ENCODE measurements around the gene TNFRSF8.

Gene TNFRSF8

GRCh38 chr1:12163210-12163609, 100.1 kb downstream of the TNFRSF8 start:
- H3K4me3 Mint-ChIP-seq, result peak overlapping the region; percentile 7
- H3K27ac Mint-ChIP-seq, result peak overlapping the region; percentile 94
- H3K36me3 Mint-ChIP-seq (ENCODE audit: low read depth), result peaks cover 13% of the 10 kb centered on the region
- peaks cover 69% of the 10 kb centered on the region for H3K4me1 Mint-ChIP-seq (ENCODE audit: low read depth)
- H3K27me3 Mint-ChIP-seq (ENCODE audit: low read depth), result no peaks in the 10 kb centered on the region
- no peaks in the 10 kb centered on the region for H3K9me3 Mint-ChIP-seq

- Mint-ChIP-seq H3K4me3 (no peak overlapping the region), H3K4me1 (ENCODE audit: low read depth) (peaks cover 69% of the 10 kb centered on the region), H3K27ac (peak overlapping the region; percentile 94), H3K27me3 (ENCODE audit: low read depth) (no peaks in the 10 kb centered on the region), H3K36me3 (ENCODE audit: low read depth) (peaks cover 17% of the 10 kb centered on the region), H3K9me3 (no peaks in the 10 kb centered on the region)
Measured at GRCh38 chr1:12164210-12164609, 101.1 kb downstream of the TNFRSF8 start.

- peaks cover 74% of the 10 kb centered on the region for H3K4me1 Mint-ChIP-seq (ENCODE audit: low read depth)
- no peak overlapping the region for H3K4me3 Mint-ChIP-seq
- H3K27ac Mint-ChIP-seq, result no peak overlapping the region
Measured at GRCh38 chr1:12165342-12165741, 102.2 kb downstream of the TNFRSF8 start.

GRCh38 chr1:12166834-12167492, 103.9 kb downstream of the TNFRSF8 start, which contains the start of gene TNFRSF1B:
Gene TNFRSF1B, plus strand, starts transcription at chr1:12166991. Its CDS starts 101 bp downstream, at chr1:12167092.
- Mint-ChIP-seq H3K27ac (peak within 1 kb of the TSS; percentile 98), H3K4me1 (ENCODE audit: low read depth) (peaks cover 71% of the 10 kb centered on the region), H3K36me3 (ENCODE audit: low read depth) (peaks cover 35% of the 10 kb centered on the region), H3K4me3 (peak within 1 kb of the TSS; percentile 100), H3K9me3 (no peaks in the 10 kb centered on the region), H3K27me3 (ENCODE audit: low read depth) (no peaks in the 10 kb centered on the region)

More at GRCh38 chr1:12165342-12165741, 102.2 kb downstream of the TNFRSF8 start:
- Mint-ChIP-seq H3K27me3 (ENCODE audit: low read depth) (no peaks in the 10 kb centered on the region), H3K36me3 (ENCODE audit: low read depth) (peaks cover 25% of the 10 kb centered on the region), H3K9me3 (no peaks in the 10 kb centered on the region)

GRCh38 chr1:12167493-12168429, 104.7 kb downstream of the TNFRSF8 start:
- Mint-ChIP-seq H3K4me1 (ENCODE audit: low read depth) (peaks cover 71% of the 10 kb centered on the region), H3K9me3 (no peaks in the 10 kb centered on the region), H3K36me3 (ENCODE audit: low read depth) (peaks cover 42% of the 10 kb centered on the region), H3K27ac (peak overlapping the region; percentile 98), H3K27me3 (ENCODE audit: low read depth) (no peaks in the 10 kb centered on the region), H3K4me3 (peak overlapping the region; percentile 100)

- peaks cover 70% of the 10 kb centered on the region for H3K4me1 Mint-ChIP-seq (ENCODE audit: low read depth)
- H3K36me3 Mint-ChIP-seq (ENCODE audit: low read depth), result peaks cover 42% of the 10 kb centered on the region
- peak overlapping the region; percentile 81 for H3K27ac Mint-ChIP-seq
- H3K9me3 Mint-ChIP-seq, result no peaks in the 10 kb centered on the region
- no peaks in the 10 kb centered on the region for H3K27me3 Mint-ChIP-seq (ENCODE audit: low read depth)
- peak overlapping the region; percentile 100 for H3K4me3 Mint-ChIP-seq
Measured at GRCh38 chr1:12168451-12169160, 105.5 kb downstream of the TNFRSF8 start.

GRCh38 chr1:12169442-12170135, 106.5 kb downstream of the TNFRSF8 start:
- Mint-ChIP-seq H3K4me3 (peak overlapping the region; percentile 100), H3K36me3 (ENCODE audit: low read depth) (peaks cover 42% of the 10 kb centered on the region), H3K9me3 (no peaks in the 10 kb centered on the region), H3K27me3 (ENCODE audit: low read depth) (no peaks in the 10 kb centered on the region), H3K4me1 (ENCODE audit: low read depth) (peaks cover 70% of the 10 kb centered on the region), H3K27ac (peak overlapping the region; percentile 61)

- Mint-ChIP-seq H3K4me1 (ENCODE audit: low read depth) (peaks cover 67% of the 10 kb centered on the region), H3K27me3 (ENCODE audit: low read depth) (no peaks in the 10 kb centered on the region), H3K4me3 (peak overlapping the region; percentile 63), H3K9me3 (no peaks in the 10 kb centered on the region), H3K36me3 (ENCODE audit: low read depth) (peaks cover 42% of the 10 kb centered on the region), H3K27ac (peak overlapping the region; percentile 61)
Measured at GRCh38 chr1:12170263-12170671, 107.2 kb downstream of the TNFRSF8 start.

- Mint-ChIP-seq H3K4me1 (ENCODE audit: low read depth) (peaks cover 70% of the 10 kb centered on the region), H3K9me3 (no peaks in the 10 kb centered on the region), H3K4me3 (peak overlapping the region; percentile 85), H3K27me3 (ENCODE audit: low read depth) (no peaks in the 10 kb centered on the region), H3K27ac (peak overlapping the region; percentile 98), H3K36me3 (ENCODE audit: low read depth) (peaks cover 50% of the 10 kb centered on the region)
Measured at GRCh38 chr1:12171206-12172041, 108.3 kb downstream of the TNFRSF8 start.

- H3K36me3 Mint-ChIP-seq (ENCODE audit: low read depth), result peaks cover 53% of the 10 kb centered on the region
Measured at GRCh38 chr1:12172042-12172851, 109.1 kb downstream of the TNFRSF8 start.

GRCh38 chr1:12173041-12173509, 110.0 kb downstream of the TNFRSF8 start:
- Mint-ChIP-seq H3K9me3 (no peaks in the 10 kb centered on the region), H3K27ac (peak overlapping the region; percentile 98), H3K27me3 (ENCODE audit: low read depth) (no peaks in the 10 kb centered on the region), H3K4me1 (ENCODE audit: low read depth) (peaks cover 75% of the 10 kb centered on the region), H3K4me3 (peak overlapping the region; percentile 85), H3K36me3 (ENCODE audit: low read depth) (peaks cover 50% of the 10 kb centered on the region)

More at GRCh38 chr1:12172042-12172851, 109.1 kb downstream of the TNFRSF8 start:
- H3K9me3 Mint-ChIP-seq, result no peaks in the 10 kb centered on the region
- H3K27me3 Mint-ChIP-seq (ENCODE audit: low read depth), result no peaks in the 10 kb centered on the region
- peaks cover 73% of the 10 kb centered on the region for H3K4me1 Mint-ChIP-seq (ENCODE audit: low read depth)
- peak overlapping the region; percentile 85 for H3K4me3 Mint-ChIP-seq
- H3K27ac Mint-ChIP-seq, result peak overlapping the region; percentile 98

- no peaks in the 10 kb centered on the region for H3K27me3 Mint-ChIP-seq (ENCODE audit: low read depth)
- peak overlapping the region; percentile 85 for H3K4me3 Mint-ChIP-seq
- no peaks in the 10 kb centered on the region for H3K9me3 Mint-ChIP-seq
- peak overlapping the region; percentile 98 for H3K27ac Mint-ChIP-seq
- H3K4me1 Mint-ChIP-seq (ENCODE audit: low read depth), result peaks cover 77% of the 10 kb centered on the region
- peaks cover 51% of the 10 kb centered on the region for H3K36me3 Mint-ChIP-seq (ENCODE audit: low read depth)
Measured at GRCh38 chr1:12173631-12174121, 110.6 kb downstream of the TNFRSF8 start.

All from T-helper 1 cell treated with Interleukin-12 subunit alpha and Interleukin-12 subunit beta and Interleukin-4 antibody, amounts not matched to agents 30 μg/mL and 1 μg/mL, for 36 hours (primary cell).